Activated CD8-positive, alpha-beta memory T cell treated with anti-CD3 and anti-CD28 coated beads, Interleukin-2, amount 10 ng/mL, durations not matched to agents 7 days and 5 days (primary cell): ENCODE measurements around the gene PNLIPRP2. TPM values are rescaled to one million over a fixed set of nuclear protein-coding genes. Genes with fewer than 3 reads are reported as not detected.

Experiments
- ATAC-seq: fragments of 150-1000 bp; cut with Tn5 transposase; one replicate; pipeline ENCODE4 v1.10.0; 2021; ENCODE audit warnings: moderate library complexity
- CTCF ChIA-PET: fragments of 350-600 bp; sonication (Branson Sonifier 250); formaldehyde crosslinking; loops from one replicate; lab custom pipeline; 2021; ENCODE audit warnings: antibody characterized with exemption; lab: Charles Lee
- DNase-seq: peaks from one replicate; pipeline ENCODE4 v3.0.0-alpha.2; 2020
- H3K27ac Mint-ChIP-seq: one replicate; pipeline ENCODE4 v1.8.0; 2021; ENCODE audit warnings: mild to moderate bottlenecking, mixed read lengths
- H3K27me3 Mint-ChIP-seq: one replicate; pipeline ENCODE4 v1.8.0; 2021; ENCODE audit warnings: mixed read lengths
- H3K36me3 Mint-ChIP-seq: one replicate; pipeline ENCODE4 v1.8.0; 2021; ENCODE audit warnings: mild to moderate bottlenecking, mixed read lengths
- H3K4me1 Mint-ChIP-seq: one replicate; pipeline ENCODE4 v1.8.0; 2021; ENCODE audit warnings: mixed read lengths
- H3K4me3 Mint-ChIP-seq: one replicate; pipeline ENCODE4 v1.8.0; 2021; ENCODE audit warnings: mild to moderate bottlenecking, moderate library complexity, mixed read lengths
- H3K9me3 Mint-ChIP-seq: one replicate; pipeline ENCODE4 v1.8.0; 2022; ENCODE audit warnings: low read depth, mixed read lengths
- total RNA-seq, 2 experiments: library from RNA; stranded (reverse); gene quantifications; one replicate each; pipeline ENCODE4 v1.2.3, GENCODE V29; 2021

PNLIPRP2 gene
- total RNA-seq, 2 experiments from 2014 or later = not detected

DNA sequence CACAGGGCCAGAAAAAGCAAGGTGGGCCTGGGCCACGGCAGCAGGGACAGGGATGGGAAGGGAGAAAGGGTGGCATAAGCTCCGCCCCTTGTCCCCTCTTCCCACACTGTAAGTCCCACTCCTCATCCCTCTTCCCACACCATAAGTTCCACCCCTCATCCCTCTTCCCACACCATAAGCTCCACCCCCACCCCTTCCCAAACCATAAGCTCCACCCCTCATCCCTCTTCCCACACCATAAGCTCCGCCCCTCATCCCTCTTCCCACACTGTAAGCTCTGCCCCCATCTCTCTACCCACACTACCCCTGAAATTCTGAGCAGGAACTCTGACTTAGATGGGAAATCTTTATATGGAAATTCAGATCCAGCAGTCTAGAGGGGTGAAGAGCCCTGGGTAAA lies 65.9 kb downstream of the PNLIPRP2 start:
- DNase-seq (no peak), ATAC-seq (no peak)
- H3K27me3 Mint-ChIP-seq = peaks cover 2% of the 10 kb centered on the region
- CTCF ChIA-PET = interaction anchor here (1.7 kb wide), 1 partner anchor 102 kb away, joined by 8 read pairs; no protein-coding TSS in a partner anchor
- no peak overlapping the region for H3K27ac Mint-ChIP-seq
- H3K9me3 Mint-ChIP-seq = no peaks in the 10 kb centered on the region
- no peaks in the 10 kb centered on the region for H3K36me3 Mint-ChIP-seq
- no peak overlapping the region for H3K4me3 Mint-ChIP-seq
- H3K4me1 Mint-ChIP-seq = no peaks in the 10 kb centered on the region

DNA sequence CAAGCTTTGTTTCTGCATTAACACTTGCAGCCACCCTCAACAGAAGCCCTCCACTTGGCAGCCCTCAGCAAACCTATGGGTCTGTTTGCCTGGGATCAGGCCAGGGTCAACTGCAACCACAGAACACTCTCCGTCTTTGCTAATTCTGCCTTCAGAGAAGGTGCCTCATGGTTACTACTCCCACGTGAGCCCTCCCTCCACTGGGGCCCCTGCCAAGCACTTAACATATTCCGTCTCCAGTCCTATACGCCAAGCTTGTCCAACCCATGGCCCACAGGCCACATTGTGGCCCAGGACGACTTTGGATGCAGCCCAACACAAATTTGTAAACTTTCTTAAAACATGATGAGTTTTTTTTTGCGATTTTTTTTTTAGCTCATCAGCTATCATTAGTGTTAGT lies 66.9 kb downstream of the PNLIPRP2 start:
- DNase-seq (no peak), ATAC-seq (no peak)
- Mint-ChIP-seq H3K36me3 (no peaks in the 10 kb centered on the region), H3K4me3 (no peak overlapping the region), H3K9me3 (no peaks in the 10 kb centered on the region), H3K27me3 (peaks cover 2% of the 10 kb centered on the region), H3K4me1 (no peaks in the 10 kb centered on the region), H3K27ac (no peak overlapping the region)
- CTCF ChIA-PET = interaction anchor here (0.9 kb wide), 1 partner anchor 110 kb away, joined by 3 read pairs; no protein-coding TSS in a partner anchor

DNA sequence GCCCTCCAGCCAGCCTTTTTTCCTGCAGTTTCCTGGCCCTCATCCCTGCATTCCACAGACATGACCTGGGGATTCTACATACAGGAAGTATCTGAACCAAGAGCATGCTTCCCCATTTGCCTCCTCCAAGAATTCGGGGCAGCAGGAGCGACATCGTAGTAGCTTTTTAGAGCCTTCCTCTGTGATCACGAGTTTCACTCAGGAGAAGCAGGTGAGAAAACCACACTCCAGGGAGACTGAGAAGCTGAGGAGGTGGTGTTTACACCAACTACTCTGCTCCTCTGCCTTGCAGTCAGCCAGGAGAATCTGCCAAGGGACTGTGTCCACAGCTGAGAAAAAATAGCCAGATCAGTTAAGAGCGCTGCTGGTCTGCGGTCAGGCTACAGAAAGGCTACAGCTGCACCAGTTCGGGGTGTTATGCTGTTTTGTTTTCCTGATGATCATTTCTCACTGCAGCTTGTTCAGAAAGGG lies 67.5 kb downstream of the PNLIPRP2 start:
- H3K27me3 Mint-ChIP-seq = peaks cover 2% of the 10 kb centered on the region
- no peaks in the 10 kb centered on the region for H3K9me3 Mint-ChIP-seq
- H3K4me3 Mint-ChIP-seq = no peak overlapping the region
- no peaks in the 10 kb centered on the region for H3K36me3 Mint-ChIP-seq
- no peak for DNase-seq
- no peaks in the 10 kb centered on the region for H3K4me1 Mint-ChIP-seq
- CTCF ChIA-PET = interaction anchor here (0.9 to 1.3 kb wide), 2 partner anchors 100 to 110 kb away, joined by 3 to 5 read pairs; no protein-coding TSS in a partner anchor
- no peak overlapping the region for H3K27ac Mint-ChIP-seq
- no peak for ATAC-seq

DNA sequence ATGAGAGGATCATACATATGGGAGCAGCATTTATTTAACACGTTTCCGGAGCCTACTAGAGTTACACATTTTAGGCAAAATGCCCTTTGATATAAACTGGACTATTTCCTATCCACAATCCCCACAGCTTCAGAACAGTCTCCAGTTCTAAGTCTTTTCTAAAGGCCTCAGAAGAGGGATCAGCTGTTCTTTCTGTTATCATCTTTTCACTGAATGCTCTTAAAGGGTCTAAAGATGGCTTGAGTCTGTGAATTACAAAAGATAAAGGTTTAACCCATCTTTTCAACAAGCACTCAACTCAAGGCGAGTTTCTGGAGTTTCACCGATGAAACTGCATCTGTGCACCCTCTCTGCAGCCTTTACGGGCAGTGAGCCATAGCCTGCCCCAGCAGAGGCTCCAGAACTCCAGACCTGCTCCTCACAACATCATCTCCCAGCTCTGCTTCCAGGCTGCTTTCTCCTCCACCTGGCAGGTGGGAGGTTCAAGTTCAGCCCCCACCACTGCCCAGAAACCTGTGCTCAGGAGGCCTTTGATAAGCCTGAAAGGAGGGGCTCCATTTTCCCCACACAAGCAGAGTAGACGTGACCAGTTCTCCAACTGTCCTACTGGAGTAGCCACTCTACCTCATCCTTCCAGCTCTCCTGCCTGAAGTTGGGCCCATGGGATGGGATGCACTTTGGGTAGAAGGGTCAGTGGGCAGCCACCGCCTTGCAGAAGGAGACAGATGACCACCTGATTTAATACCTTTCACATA lies 68.2 kb downstream of the PNLIPRP2 start:
- no peaks in the 10 kb centered on the region for H3K9me3 Mint-ChIP-seq
- H3K36me3 Mint-ChIP-seq = no peaks in the 10 kb centered on the region
- ATAC-seq (no peak), DNase-seq (no peak)
- no peak overlapping the region for H3K27ac Mint-ChIP-seq
- H3K4me3 Mint-ChIP-seq = no peak overlapping the region
- H3K4me1 Mint-ChIP-seq = no peaks in the 10 kb centered on the region
- CTCF ChIA-PET = interaction anchor here (1.3 kb wide), 1 partner anchor 99 kb away, joined by 5 read pairs; no protein-coding TSS in a partner anchor
- H3K27me3 Mint-ChIP-seq = peaks cover 2% of the 10 kb centered on the region

DNA sequence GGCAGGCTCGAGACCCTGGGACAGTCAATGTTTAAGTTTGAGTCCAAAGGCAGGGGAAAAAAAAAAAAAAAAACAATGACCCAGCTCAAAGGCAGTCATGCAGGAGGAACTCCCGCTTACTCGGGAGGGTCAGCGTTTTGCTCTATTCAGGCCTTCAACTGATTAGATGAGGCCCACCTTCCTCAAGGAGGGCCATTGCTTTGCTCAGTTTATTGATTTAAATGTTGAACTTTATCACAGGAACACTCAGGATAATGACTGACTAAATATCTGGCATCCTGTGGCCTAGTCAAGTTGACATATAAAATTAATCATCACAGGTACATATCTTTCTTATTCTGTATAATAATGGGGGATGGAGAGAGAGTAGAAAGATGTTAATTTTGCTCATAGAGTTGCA lies 69.0 kb downstream of the PNLIPRP2 start:
- H3K9me3 Mint-ChIP-seq = no peaks in the 10 kb centered on the region
- H3K27ac Mint-ChIP-seq = no peak overlapping the region
- no peaks in the 10 kb centered on the region for H3K4me1 Mint-ChIP-seq
- no peak for ATAC-seq
- CTCF ChIA-PET = interaction anchor here (1.0 kb wide), 1 partner anchor 8 kb away, joined by 3 read pairs; no protein-coding TSS in a partner anchor
- peaks cover 2% of the 10 kb centered on the region for H3K27me3 Mint-ChIP-seq
- no peak overlapping the region for H3K4me3 Mint-ChIP-seq
- DNase-seq = no peak
- no peaks in the 10 kb centered on the region for H3K36me3 Mint-ChIP-seq

DNA sequence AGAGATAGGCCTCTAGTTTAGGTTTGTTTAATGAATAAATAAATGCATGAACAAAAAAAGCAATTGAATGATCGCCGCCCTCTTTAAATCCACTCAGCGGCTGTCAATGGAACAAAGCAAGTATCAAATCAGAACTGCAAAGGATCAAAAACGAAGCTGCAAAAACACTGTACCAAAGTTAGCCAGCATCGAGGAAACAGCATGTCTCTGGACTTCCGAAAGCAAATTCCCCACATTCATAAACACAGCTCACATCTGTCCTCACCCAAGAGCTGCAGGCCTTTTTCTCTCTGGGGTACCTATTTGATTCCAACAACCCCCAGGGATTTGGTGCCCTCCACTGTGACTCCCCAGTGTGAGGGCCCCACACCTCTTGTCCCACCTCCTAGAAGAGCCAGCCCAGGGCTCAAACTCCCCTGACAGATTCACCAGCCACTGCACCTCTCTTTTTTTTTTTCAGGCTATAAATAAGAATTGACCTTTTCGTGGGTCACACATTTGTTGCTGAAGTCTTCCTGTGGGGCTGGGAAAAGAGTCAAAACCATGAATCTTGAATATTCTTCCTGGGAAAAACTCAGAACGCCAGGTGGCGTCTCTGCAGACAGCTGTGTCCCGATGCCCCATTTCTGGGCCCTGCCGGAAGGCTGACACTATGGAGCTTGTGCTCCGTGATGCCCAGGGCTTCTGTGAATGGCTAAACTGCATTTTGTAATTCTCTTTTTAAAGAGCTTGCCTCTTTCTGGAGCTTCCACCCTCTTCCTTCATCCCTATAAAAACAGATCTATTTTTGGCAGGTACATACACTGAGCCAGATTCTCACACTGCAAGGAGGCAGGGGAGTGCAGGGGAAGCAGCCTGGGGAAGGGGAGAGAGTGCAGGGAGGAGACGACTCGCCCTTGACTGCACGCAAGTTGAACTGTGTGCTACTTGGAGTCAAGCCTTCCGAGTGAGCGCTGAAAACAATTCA lies 69.9 kb downstream of the PNLIPRP2 start:
- Mint-ChIP-seq H3K4me1 (no peaks in the 10 kb centered on the region), H3K27ac (no peak overlapping the region), H3K4me3 (no peak overlapping the region), H3K27me3 (peaks cover 2% of the 10 kb centered on the region), H3K36me3 (no peaks in the 10 kb centered on the region), H3K9me3 (no peaks in the 10 kb centered on the region)
- ATAC-seq (no peak), DNase-seq (no peak)
- CTCF ChIA-PET = interaction anchor here (1.0 kb wide), 1 partner anchor 9 kb away, joined by 3 read pairs; no protein-coding TSS in a partner anchor

DNA sequence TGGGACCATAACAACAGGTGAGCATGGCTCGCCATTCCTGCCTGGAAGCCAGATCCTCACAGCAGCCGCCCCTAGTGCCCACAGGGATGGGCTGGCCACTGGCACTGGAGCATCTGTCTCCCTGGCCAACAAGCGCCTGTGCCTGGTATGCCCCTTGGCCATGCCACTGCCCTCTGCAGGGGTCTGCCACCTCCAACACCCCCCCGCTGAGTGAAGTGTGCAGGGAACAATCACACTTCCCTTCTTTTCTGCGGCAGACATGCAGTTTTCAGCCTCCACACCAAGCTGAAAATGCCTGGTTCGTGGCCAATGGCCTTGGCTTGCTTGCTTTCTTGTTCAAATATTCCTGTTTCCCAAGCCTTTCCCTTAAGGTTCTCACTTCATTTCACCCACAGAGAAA lies 70.9 kb downstream of the PNLIPRP2 start:
- H3K4me1 Mint-ChIP-seq = no peaks in the 10 kb centered on the region
- no peak overlapping the region for H3K27ac Mint-ChIP-seq
- DNase-seq (no peak), ATAC-seq (no peak)
- H3K27me3 Mint-ChIP-seq = peaks cover 2% of the 10 kb centered on the region
- no peak overlapping the region for H3K4me3 Mint-ChIP-seq
- H3K36me3 Mint-ChIP-seq = no peaks in the 10 kb centered on the region
- CTCF ChIA-PET = no interaction called here
- H3K9me3 Mint-ChIP-seq = no peaks in the 10 kb centered on the region

DNA sequence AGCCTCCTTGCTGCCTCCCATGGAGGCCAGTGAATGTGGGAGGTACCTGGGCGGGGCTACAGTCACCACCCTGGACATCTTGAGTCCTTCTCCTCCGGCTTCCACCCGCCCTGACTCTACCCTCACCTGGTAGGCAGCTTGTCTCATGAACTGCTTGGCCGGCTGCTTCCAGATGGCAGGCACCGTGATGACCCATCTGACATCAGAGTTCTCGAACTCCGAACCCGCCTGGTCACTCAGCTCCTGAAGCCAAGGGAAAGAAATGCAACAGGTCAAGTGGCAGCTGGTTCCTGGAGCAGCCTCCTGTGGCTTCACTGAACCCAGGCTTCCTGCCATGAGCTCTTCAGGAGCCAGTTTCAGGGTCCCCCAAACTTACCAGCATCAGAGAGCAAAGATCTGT lies 71.5 kb downstream of the PNLIPRP2 start:
- H3K9me3 Mint-ChIP-seq = no peaks in the 10 kb centered on the region
- H3K4me1 Mint-ChIP-seq = no peaks in the 10 kb centered on the region
- H3K4me3 Mint-ChIP-seq = no peak overlapping the region
- H3K27me3 Mint-ChIP-seq = peaks cover 2% of the 10 kb centered on the region
- DNase-seq (no peak), ATAC-seq (no peak)
- CTCF ChIA-PET = no interaction called here
- H3K36me3 Mint-ChIP-seq = no peaks in the 10 kb centered on the region
- H3K27ac Mint-ChIP-seq = no peak overlapping the region

DNA sequence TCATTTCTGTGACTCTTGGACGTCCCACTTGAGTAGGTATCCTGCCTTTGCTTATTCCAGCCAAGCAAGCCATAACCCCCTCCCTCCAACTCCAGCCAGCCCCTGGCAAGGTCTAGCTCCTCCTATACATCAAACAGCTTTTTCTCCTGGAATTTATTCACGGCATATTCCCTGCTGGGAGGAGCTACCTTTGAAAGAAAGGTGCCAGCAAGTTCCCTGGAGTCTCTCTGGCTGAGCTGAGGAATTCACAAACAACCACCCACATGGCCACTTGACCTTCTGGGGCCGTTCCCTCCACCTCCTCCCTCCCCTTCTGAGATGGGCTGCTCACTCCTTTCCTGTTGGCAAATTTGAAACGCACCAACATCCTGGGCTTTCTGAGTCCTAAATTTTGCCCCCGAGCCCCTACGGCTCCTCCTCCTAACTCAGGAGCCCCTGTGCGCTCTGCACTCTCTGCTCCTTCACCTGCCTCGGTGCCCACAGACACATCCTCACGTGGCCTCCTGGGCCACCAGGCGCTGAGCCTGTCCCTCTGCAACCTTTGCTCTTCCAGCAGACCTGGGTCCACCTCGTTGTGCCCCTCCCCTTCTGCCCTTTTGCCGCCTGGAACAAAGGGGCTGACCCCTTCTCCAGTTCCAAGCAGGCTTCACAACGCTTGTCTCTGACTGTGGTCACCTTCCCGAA lies 73.6 kb downstream of the PNLIPRP2 start:
- Mint-ChIP-seq H3K27me3 (peaks cover 2% of the 10 kb centered on the region), H3K27ac (no peak overlapping the region), H3K4me1 (no peaks in the 10 kb centered on the region), H3K4me3 (no peak overlapping the region), H3K36me3 (no peaks in the 10 kb centered on the region), H3K9me3 (no peaks in the 10 kb centered on the region)
- no peak for DNase-seq
- CTCF ChIA-PET = no interaction called here
- ATAC-seq = no peak

Other genes with a start within 250 kb of the PNLIPRP2 start
- not detected for gene PNLIPRP3, start 193.1 kb upstream of the PNLIPRP2 start, total RNA-seq
- not detected for gene PNLIP, start 75.0 kb upstream of the PNLIPRP2 start, total RNA-seq
- gene PNLIPRP1, start 30.0 kb upstream of the PNLIPRP2 start, total RNA-seq = not detected
- gene HSPA12A, start 121.6 kb downstream of the PNLIPRP2 start, total RNA-seq = not detected
- not detected for gene ENO4, start 228.5 kb downstream of the PNLIPRP2 start, total RNA-seq